HCT116 (cell line): ENCODE measurements around the gene DPP6.

Source experiments
- CTCF ChIP-seq, 3 experiments: fragments of 200-600 bp in 1 of 3; sonication (generic) in 1 of 3; IDR thresholded peaks in 2 of 3; conservative IDR thresholded peaks in 1 of 3; 2 replicates each; pipeline ENCODE4 v1.5.1; 2012 to 2017; ENCODE audit warnings: low read depth in 2 of 3, low read length in 2 of 3, antibody characterized with exemption in 1 of 3, borderline replicate concordance in 1 of 3, control low read depth in 1 of 3, mild to moderate bottlenecking in 1 of 3, mixed read lengths in 1 of 3, mixed run types in 1 of 3, moderate library complexity in 1 of 3; ENCODE audit not compliant: insufficient read depth in 1 of 3
- ELF1 ChIP-seq: IDR thresholded peaks from 2 replicates; pipeline ENCODE4 v1.6.1; 2012; ENCODE audit warnings: low read depth, borderline replicate concordance
- EZH2 ChIP-seq: fragments of 200-600 bp; sonication (generic); IDR thresholded peaks from 2 replicates; pipeline ENCODE4 v1.6.1; 2017; ENCODE audit warnings: antibody characterized with exemption, mixed run types
- REST ChIP-seq: IDR thresholded peaks from 2 replicates; pipeline ENCODE4 v1.6.1; 2012; ENCODE audit warnings: low read depth

- TF ChIP-seq CTCF (IDR thresholded peaks at IDR 0.05 in 2 of 3, conservative IDR thresholded peaks at IDR 0.05 in 1 of 3; ENCODE audit: borderline replicate concordance in 1 of 3, insufficient read depth in 1 of 3, low read depth in 2 of 3, low read length in 2 of 3) (no peak), ELF1 (no peak), REST (no peak), EZH2 (no peak)
Observed at GRCh38 chr7:154647625-154648024, 595.4 kb downstream of the DPP6 start.
